Measurements from ENCODE around the gene SAE1. TPM values are rescaled to one million over a fixed set of nuclear protein-coding genes. Genes with fewer than 3 reads are reported as not detected.

SAE1 gene
- total RNA-seq, 1 experiment from 2014 or later = 174 TPM

- Mint-ChIP-seq H3K36me3 (ENCODE audit: insufficient read depth, unreplicated experiment) (peaks cover 21% of the 10 kb centered on the region), H3K4me1 (ENCODE audit: low read depth, unreplicated experiment) (peaks cover 8% of the 10 kb centered on the region), H3K27ac (ENCODE audit: unreplicated experiment) (no peak overlapping the region), H3K27me3 (ENCODE audit: unreplicated experiment) (peaks cover 25% of the 10 kb centered on the region), H3K4me3 (ENCODE audit: low read depth, unreplicated experiment) (peak overlapping the region; percentile 41), H3K9me3 (ENCODE audit: low read depth, unreplicated experiment) (no peaks in the 10 kb centered on the region)
- no TSS peak for BruUV-seq (replicated peaks)
- DNase-seq = peak; percentile 77
- CTCF ChIA-PET = no interaction called here
- intact Hi-C loops (cut with micrococcal nuclease; ENCODE audit: unreplicated experiment) = no loop called here
- TF ChIP-seq CTCF (IDR thresholded peaks at IDR 0.05; ENCODE audit: unreplicated experiment) = no peak
Measured at GRCh38 chr19:47239610-47240296, 109.1 kb downstream of the SAE1 start.

GRCh38 chr19:47240556-47240955 is 109.9 kb downstream of the SAE1 start:
- intact Hi-C loops (cut with micrococcal nuclease; ENCODE audit: unreplicated experiment) = no loop called here
- Mint-ChIP-seq H3K9me3 (ENCODE audit: low read depth, unreplicated experiment) (no peaks in the 10 kb centered on the region), H3K4me3 (ENCODE audit: low read depth, unreplicated experiment) (no peak overlapping the region), H3K27ac (ENCODE audit: unreplicated experiment) (no peak overlapping the region), H3K36me3 (ENCODE audit: insufficient read depth, unreplicated experiment) (peaks cover 21% of the 10 kb centered on the region), H3K27me3 (ENCODE audit: unreplicated experiment) (peaks cover 23% of the 10 kb centered on the region), H3K4me1 (ENCODE audit: low read depth, unreplicated experiment) (peaks cover 8% of the 10 kb centered on the region)
- DNase-seq = no peak
- CTCF ChIA-PET = interaction anchor here (0.6 to 1.3 kb wide), 4 partner anchors 8 to 31 kb away, joined by 3 to 7 read pairs (median 6); no protein-coding TSS in a partner anchor
- no TSS peak for BruUV-seq (replicated peaks)
- no peak for TF ChIP-seq CTCF (IDR thresholded peaks at IDR 0.05; ENCODE audit: unreplicated experiment)

GRCh38 chr19:47240996-47241918 is 110.6 kb downstream of the SAE1 start:
- BruUV-seq (replicated peaks) = TSS peak; percentile 47
- CTCF ChIA-PET = interaction anchor here (0.6 to 1.3 kb wide), 4 partner anchors 9 to 31 kb away, joined by 3 to 7 read pairs (median 6); no protein-coding TSS in a partner anchor
- DNase-seq = peak; percentile 96
- TF ChIP-seq CTCF (IDR thresholded peaks at IDR 0.05; ENCODE audit: unreplicated experiment) = no peak
- Mint-ChIP-seq H3K4me1 (ENCODE audit: low read depth, unreplicated experiment) (peaks cover 8% of the 10 kb centered on the region), H3K4me3 (ENCODE audit: low read depth, unreplicated experiment) (no peak overlapping the region), H3K27ac (ENCODE audit: unreplicated experiment) (no peak overlapping the region), H3K36me3 (ENCODE audit: insufficient read depth, unreplicated experiment) (peaks cover 16% of the 10 kb centered on the region), H3K9me3 (ENCODE audit: low read depth, unreplicated experiment) (no peaks in the 10 kb centered on the region), H3K27me3 (ENCODE audit: unreplicated experiment) (peaks cover 16% of the 10 kb centered on the region)
- intact Hi-C loops (cut with micrococcal nuclease; ENCODE audit: unreplicated experiment) = no loop called here

GRCh38 chr19:47241919-47242577 is 111.4 kb downstream of the SAE1 start:
- intact Hi-C loops (cut with micrococcal nuclease; ENCODE audit: unreplicated experiment) = no loop called here
- H3K36me3 Mint-ChIP-seq (ENCODE audit: insufficient read depth, unreplicated experiment) = peaks cover 16% of the 10 kb centered on the region
- no peak overlapping the region for H3K27ac Mint-ChIP-seq (ENCODE audit: unreplicated experiment)
- no peak for DNase-seq
- H3K27me3 Mint-ChIP-seq (ENCODE audit: unreplicated experiment) = peaks cover 13% of the 10 kb centered on the region
- no peak for TF ChIP-seq CTCF (IDR thresholded peaks at IDR 0.05; ENCODE audit: unreplicated experiment)
- no peak overlapping the region for H3K4me3 Mint-ChIP-seq (ENCODE audit: low read depth, unreplicated experiment)
- H3K4me1 Mint-ChIP-seq (ENCODE audit: low read depth, unreplicated experiment) = peaks cover 8% of the 10 kb centered on the region
- BruUV-seq (replicated peaks) = no TSS peak
- no peaks in the 10 kb centered on the region for H3K9me3 Mint-ChIP-seq (ENCODE audit: low read depth, unreplicated experiment)
- CTCF ChIA-PET = interaction anchor here (1.1 to 1.3 kb wide), 2 partner anchors 31 kb away, joined by 5 to 7 read pairs; no protein-coding TSS in a partner anchor

All from Calu3 (cell line).